Right cardiac atrium (tissue), 5 donors: ENCODE data around the gene LIMK2. TPM values are rescaled to one million over a fixed set of nuclear protein-coding genes. Genes with fewer than 3 reads are reported as not detected.
A peak's percentile ranks its signal among the peaks of the same experiment; 100 is the strongest.
"Not testable (repeated sequence)": the region's sequence is repeated elsewhere in the genome, so short reads cannot be mapped to it uniquely, and the experiment has no call there.

Source experiments
- ATAC-seq, 2 donors: fragments of 200-7000 bp; cut with Tn5 transposase; one replicate each; pipeline versions ENCODE4 v1.8.0 to v1.9.1; 2020; ENCODE audit warnings: moderate library complexity in 2 of 2, mild to moderate bottlenecking in 1 of 2
- DNase-seq, 3 donors: peaks; one replicate each; pipeline ENCODE4 v3.0.0-alpha.2; 2020
- H3K27ac ChIP-seq: one replicate; pipeline ENCODE4 v1.5.1; 2013; ENCODE audit warnings: mild to moderate bottlenecking, low read length, control low read depth, moderate library complexity
- H3K27me3 ChIP-seq: one replicate; pipeline ENCODE4 v1.6.1; 2013; ENCODE audit not compliant: control insufficient read depth, insufficient read depth
- H3K4me1 ChIP-seq: one replicate; pipeline ENCODE4 v1.6.1; 2013; ENCODE audit warnings: low read length; ENCODE audit not compliant: control insufficient read depth, insufficient read depth
- H3K4me3 ChIP-seq: one replicate; pipeline ENCODE4 v1.5.1; 2013; ENCODE audit warnings: low read length, control low read depth
- H3K9me3 ChIP-seq: one replicate; pipeline ENCODE4 v1.6.1; 2013; ENCODE audit warnings: low read length; ENCODE audit not compliant: control insufficient read depth
- WGBS: extraction: QIAGEN DNeasy Blood & Tissue Kit; methylation state at CpG from one replicate; pipeline ENCODE4 v1.1.7; 2013; 5-methylcytosine and 5-hydroxymethylcytosine counted together
- intact Hi-C, 4 donors: fragments of 100-400 bp; cut with DNase I; formaldehyde crosslinking; loops; one replicate each; pipeline versions ENCODE4 v1.11.0 to v1.14.0; 2022 to 2023
- polyA plus RNA-seq: library from polyadenylated mRNA; stranded (reverse); fragments of 200-250 nt; gene quantifications from one replicate; pipeline ENCODE4 v1.2.3, GENCODE V29; 2013
- total RNA-seq, 4 donors: library from RNA; stranded (reverse); fragmentation: NEBNext Ultra II Directional; extraction: Animal tissue kit (Norgen Biotek cat#: 25700); gene quantifications; one replicate each; pipeline ENCODE4 v1.2.1, GENCODE V29; 2021
- donor health status: healthy with polysubstance abuse.
- donor health status: DM: no; HTN: yes; CAD: no.
- donor health status: DM: no; HTN: no; CAD: no.
- donor health status: DM: no; HTN: yes; CAD: no; lungs with severe emphysema.
- donor health status: DM: yes; HTN: yes; CAD: no.

LIMK2 gene
- total and polyA plus RNA-seq, 5 donors = 6.5 to 12.1 (median 10.2) TPM

GRCh38 chr22:31211482-31211861 is 626 bp upstream of the LIMK2 start:
- 67% methylated on average over 7 of the region's 7 CpGs for WGBS
- no peak for ATAC-seq
- intact Hi-C loops = loop anchor here in 1 of 4 donors (5.0 kb wide), 1 partner anchor 61 kb away; no protein-coding TSS in a partner anchor

DNA sequence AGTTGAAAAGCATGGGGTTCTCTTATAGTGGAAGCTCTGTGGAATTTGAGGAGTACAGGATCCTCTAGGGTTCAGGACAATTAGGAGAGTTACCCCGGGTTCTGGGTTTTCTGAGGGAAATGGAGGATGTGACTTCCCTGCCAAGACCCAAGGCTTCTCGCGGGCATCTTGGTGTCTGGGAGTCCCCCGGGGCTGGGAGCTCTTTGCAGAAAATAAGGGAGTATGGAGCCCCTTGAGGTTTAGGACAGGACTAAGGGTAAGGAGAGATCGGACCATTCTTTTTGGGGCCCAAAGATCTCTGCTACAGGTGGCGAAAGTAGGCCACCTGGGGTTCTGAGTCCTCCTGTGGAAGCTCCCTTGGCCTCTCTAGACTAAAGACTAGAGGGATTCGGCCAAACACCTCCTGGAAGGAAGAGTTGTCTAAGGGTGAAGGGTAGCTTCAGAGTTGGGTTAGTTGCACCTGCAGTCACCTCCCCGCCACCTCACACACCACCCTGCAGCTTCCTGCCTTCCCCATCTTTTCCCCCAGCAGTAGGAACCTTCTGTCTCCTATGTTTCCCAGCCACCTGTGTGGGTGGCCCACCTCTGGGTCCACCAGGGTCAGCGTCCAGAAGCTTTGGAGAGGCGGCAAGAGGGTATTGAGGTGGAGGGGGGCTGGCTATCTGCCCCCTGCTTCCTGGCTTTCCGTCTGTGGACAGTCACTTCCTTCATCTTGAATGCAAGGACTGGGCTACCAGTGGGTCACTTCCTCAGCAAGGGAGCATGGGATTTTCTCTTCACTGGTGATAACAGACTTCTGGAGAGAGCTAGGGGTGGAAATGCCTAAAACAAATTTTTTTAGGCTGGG is 908 bp downstream of the LIMK2 start:
- Histone ChIP-seq H3K4me3 (peak overlapping the region; percentile 62), H3K9me3 (no peaks in the 10 kb centered on the region), H3K4me1 (peaks cover 5% of the 10 kb centered on the region), H3K27ac (peak overlapping the region; percentile 73), H3K27me3 (no peaks in the 10 kb centered on the region)
- ATAC-seq = peak in 1 of 2 donors; percentile 36
- intact Hi-C loops = loop anchor here in 1 of 4 donors (5.0 kb wide), 1 partner anchor 59 kb away; no protein-coding TSS in a partner anchor
- DNase-seq = peak in 1 of 3 donors; percentile 59
- WGBS = 35% methylated on average over 11 of the region's 11 CpGs

More at GRCh38 chr22:31211482-31211861, 626 bp upstream of the LIMK2 start:
- Histone ChIP-seq H3K4me1 (peaks cover 9% of the 10 kb centered on the region), H3K4me3 (peak overlapping the region; percentile 62), H3K27ac (peak overlapping the region; percentile 73), H3K9me3 (no peaks in the 10 kb centered on the region), H3K27me3 (no peaks in the 10 kb centered on the region)
- no peak for DNase-seq

GRCh38 chr22:31215018-31215535 is 3.0 kb downstream of the LIMK2 start:
- no peak for DNase-seq
- WGBS = 91% methylated on average over 6 of the region's 6 CpGs
- Histone ChIP-seq H3K27me3 (no peaks in the 10 kb centered on the region), H3K9me3 (no peaks in the 10 kb centered on the region), H3K4me1 (peaks cover 5% of the 10 kb centered on the region), H3K27ac (no peak overlapping the region), H3K4me3 (no peak overlapping the region)
- intact Hi-C loops = loop anchor here in 1 of 4 donors (5.0 kb wide), 1 partner anchor 57 kb away; no protein-coding TSS in a partner anchor
- ATAC-seq = no peak

GRCh38 chr22:31218565-31219262 is 6.6 kb downstream of the LIMK2 start:
- H3K27me3 ChIP-seq = no peaks in the 10 kb centered on the region
- ATAC-seq (no peak), DNase-seq (no peak)
- peaks cover 6% of the 10 kb centered on the region for H3K4me1 ChIP-seq
- no peak overlapping the region for H3K27ac ChIP-seq
- 75% methylated on average over 4 of the region's 4 CpGs for WGBS
- H3K9me3 ChIP-seq = no peaks in the 10 kb centered on the region
- intact Hi-C loops = loop anchor here in 1 of 4 donors (5.0 kb wide), 1 partner anchor 54 kb away; no protein-coding TSS in a partner anchor
- H3K4me3 ChIP-seq = no peak overlapping the region

- 89% methylated on average over 4 of the region's 4 CpGs for WGBS
- intact Hi-C loops = no loop called here
- ATAC-seq = no peak
- H3K27me3 ChIP-seq = no peaks in the 10 kb centered on the region
- H3K27ac ChIP-seq = no peak overlapping the region
- no peak for DNase-seq
- no peak overlapping the region for H3K4me3 ChIP-seq
- peaks cover 12% of the 10 kb centered on the region for H3K4me1 ChIP-seq
- no peaks in the 10 kb centered on the region for H3K9me3 ChIP-seq
Observed at GRCh38 chr22:31221084-31221483, 9.0 kb downstream of the LIMK2 start.

DNA sequence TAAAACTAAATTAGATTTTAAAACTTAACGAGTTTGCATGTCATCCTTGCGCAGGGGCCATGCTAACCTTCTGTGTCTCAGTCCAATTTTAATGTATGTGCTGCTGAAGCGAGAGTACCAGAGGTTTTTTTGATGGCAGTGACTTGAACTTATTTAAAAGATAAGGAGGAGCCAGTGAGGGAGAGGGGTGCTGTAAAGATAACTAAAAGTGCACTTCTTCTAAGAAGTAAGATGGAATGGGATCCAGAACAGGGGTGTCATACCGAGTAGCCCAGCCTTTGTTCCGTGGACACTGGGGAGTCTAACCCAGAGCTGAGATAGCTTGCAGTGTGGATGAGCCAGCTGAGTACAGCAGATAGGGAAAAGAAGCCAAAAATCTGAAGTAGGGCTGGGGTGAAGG is 10.6 kb downstream of the LIMK2 start:
- Histone ChIP-seq H3K27ac (no peak overlapping the region), H3K27me3 (no peaks in the 10 kb centered on the region), H3K4me3 (no peak overlapping the region), H3K9me3 (no peaks in the 10 kb centered on the region), H3K4me1 (peaks cover 11% of the 10 kb centered on the region)
- WGBS = 84% methylated on average over 5 of the region's 5 CpGs
- no peak for ATAC-seq
- intact Hi-C loops = no loop called here
- no peak for DNase-seq

DNA sequence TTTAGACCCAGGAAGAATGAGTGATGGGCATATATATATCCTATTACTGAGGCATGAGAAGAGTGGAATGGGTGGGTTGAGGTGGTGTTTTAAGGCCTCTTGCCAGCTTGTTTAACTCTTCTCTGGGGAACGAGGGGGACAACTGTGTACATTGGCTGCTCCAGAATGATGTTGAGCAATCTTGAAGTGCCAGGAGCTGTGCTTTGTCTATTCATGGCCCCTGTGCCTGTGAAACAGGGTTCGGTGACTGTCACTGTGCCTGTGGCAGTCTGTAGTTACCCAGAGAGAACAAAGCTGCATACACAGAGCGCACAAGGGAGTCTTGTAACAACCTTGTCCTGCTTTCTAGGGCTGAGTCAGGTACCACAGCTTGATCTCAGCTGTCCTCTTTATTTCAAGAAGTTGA is 11.7 kb downstream of the LIMK2 start:
- no peak for ATAC-seq
- Histone ChIP-seq H3K27ac (no peak overlapping the region), H3K9me3 (no peaks in the 10 kb centered on the region), H3K27me3 (no peaks in the 10 kb centered on the region), H3K4me3 (no peak overlapping the region), H3K4me1 (peaks cover 11% of the 10 kb centered on the region)
- WGBS = 75% methylated on average over 3 of the region's 3 CpGs
- intact Hi-C loops = no loop called here
- DNase-seq = no peak

- ATAC-seq, DNase-seq, intact Hi-C loops, H3K27ac ChIP-seq, H3K9me3 ChIP-seq, H3K4me3 ChIP-seq, H3K27me3 ChIP-seq: not testable (repeated sequence)
- 88% methylated on average over 4 of the region's 4 CpGs for WGBS
- peaks cover 14% of the 10 kb centered on the region for H3K4me1 ChIP-seq
Observed at GRCh38 chr22:31224691-31225090, 12.6 kb downstream of the LIMK2 start.

DNA sequence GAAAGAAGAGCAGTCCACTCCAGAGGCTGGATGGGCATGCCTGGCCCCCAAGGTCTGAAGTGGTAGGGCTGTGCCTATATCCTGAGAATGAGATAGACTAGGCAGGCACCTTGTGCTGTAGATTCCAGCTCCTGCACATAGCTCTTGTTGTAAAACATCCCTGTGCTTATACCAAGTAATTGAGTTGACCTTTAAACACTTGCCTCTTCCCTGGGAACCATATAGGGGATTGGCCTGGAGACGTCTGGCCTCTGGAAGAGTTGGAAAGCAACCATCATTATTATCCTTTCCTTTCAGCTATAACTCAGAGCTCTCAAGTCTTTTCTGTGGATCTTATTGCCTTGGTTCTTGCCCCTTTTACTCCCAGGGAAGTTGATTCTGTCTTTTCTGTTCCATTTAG is 15.1 kb downstream of the LIMK2 start:
- no peaks in the 10 kb centered on the region for H3K27me3 ChIP-seq
- peaks cover 21% of the 10 kb centered on the region for H3K4me1 ChIP-seq
- ATAC-seq = no peak
- H3K27ac ChIP-seq = peak overlapping the region; percentile 36
- intact Hi-C loops = no loop called here
- 16% methylated on average over 1 of the region's 1 CpG for WGBS
- H3K4me3 ChIP-seq = no peak overlapping the region
- no peak for DNase-seq
- H3K9me3 ChIP-seq = no peaks in the 10 kb centered on the region

DNA sequence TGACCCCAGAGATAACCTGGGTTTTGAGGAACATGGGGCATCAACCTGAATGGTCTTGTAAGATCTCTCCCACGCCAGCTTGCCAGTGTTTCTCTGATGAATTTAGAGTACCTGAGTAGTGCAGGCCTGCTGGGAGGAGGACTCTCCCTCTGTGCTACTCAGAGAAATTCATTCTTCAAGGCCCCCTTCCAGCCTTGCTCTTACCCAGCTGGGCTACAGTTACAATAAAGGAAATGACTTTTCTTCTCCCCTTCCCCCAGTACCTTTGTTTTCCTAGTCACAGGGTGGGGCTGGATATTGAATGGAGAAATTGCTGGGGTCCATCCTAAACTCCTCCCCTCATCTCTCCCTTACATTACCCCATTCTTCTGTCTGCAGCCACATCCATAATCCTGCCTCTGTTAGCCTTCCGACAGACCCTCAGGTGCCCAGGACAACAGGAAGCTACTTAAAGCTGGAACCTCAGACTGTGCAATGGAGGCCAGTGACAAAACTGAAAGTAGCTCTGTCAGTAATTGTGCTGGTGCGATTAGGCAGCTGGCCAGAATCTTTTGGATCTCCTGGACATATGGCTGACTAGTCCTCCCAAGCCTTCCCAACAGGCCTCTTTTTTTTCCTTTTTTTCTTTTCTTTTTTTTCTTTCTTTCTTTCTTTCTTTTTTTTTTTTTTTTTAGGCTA is 17.4 kb downstream of the LIMK2 start:
- peak; percentile 71 to 72 for ATAC-seq
- no peaks in the 10 kb centered on the region for H3K9me3 ChIP-seq
- H3K4me3 ChIP-seq = no peak overlapping the region
- peaks cover 16% of the 10 kb centered on the region for H3K4me1 ChIP-seq
- intact Hi-C loops = loop anchor here in 2 of 4 donors (5.0 to 10.0 kb wide), 2 partner anchors 145 to 282 kb away; partner anchors contain the start of gene SMTN (in 1 of the 2)
- 58% methylated on average over 3 of the region's 3 CpGs for WGBS
- DNase-seq = peak; percentile 59 to 78 (median 72)
- no peaks in the 10 kb centered on the region for H3K27me3 ChIP-seq
- peak overlapping the region; percentile 91 for H3K27ac ChIP-seq
